Body of pancreas (tissue), 4 donors: ENCODE measurements around the gene CRYZ.

ENCODE experiments used
- CTCF ChIP-seq, 7 experiments: fragments of 450-650 bp in 4 of 7; fragments of 200-600 bp in 3 of 7; sonication (generic) in 3 of 7; IDR thresholded peaks; one replicate each; pipeline ENCODE4 v1.5.1; 2016 to 2019; ENCODE audit warnings: antibody characterized with exemption in 7 of 7
- POLR2A ChIP-seq, 3 donors: fragments of 450-650 bp; IDR thresholded peaks; one replicate each; pipeline ENCODE4 v1.6.1; 2016; ENCODE audit warnings: antibody characterized with exemption in 3 of 3, mild to moderate bottlenecking in 2 of 3

GRCh38 chr1:74673351-74674111, 59.3 kb downstream of the CRYZ start, which contains the start of gene ERICH3:
- no peak for TF ChIP-seq POLR2A (IDR thresholded peaks at IDR 0.05)
- TF ChIP-seq CTCF (IDR thresholded peaks at IDR 0.05): no peak
